ENCODE data around the gene HLF. TPM values are rescaled to one million over a fixed set of nuclear protein-coding genes. Genes with fewer than 3 reads are reported as not detected.

HLF gene
- total and polyA plus RNA-seq, 2 donors (not counting 1 experiment from before 2014, with no cell fraction given): 0.10 TPM; not detected in 1

DNA sequence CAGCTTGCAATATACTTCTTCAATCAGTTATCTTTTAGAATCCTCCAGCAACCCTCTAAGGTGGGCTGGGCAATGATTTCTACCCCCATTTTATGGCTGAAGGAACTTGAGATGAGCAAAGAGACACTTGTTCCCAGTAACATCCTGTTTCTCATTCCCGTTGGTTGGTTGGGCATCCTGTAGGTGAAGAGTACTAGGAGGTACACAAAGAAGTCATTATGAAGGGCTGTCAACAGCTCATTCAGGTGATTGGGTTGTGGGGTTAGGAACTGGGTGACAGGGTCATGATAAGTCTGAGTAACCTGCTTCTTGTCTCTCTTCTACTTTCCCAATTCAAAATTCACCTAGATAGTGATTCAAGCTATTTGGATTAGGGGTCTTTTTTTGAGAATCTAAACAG, 80.4 kb downstream of the HLF start:
- H3K4me1 ChIP-seq (ENCODE audit: control insufficient read depth in 2 of 2, insufficient read depth in 2 of 2, low read length in 2 of 2): no peaks in the 10 kb centered on the region
- no CpG with 5 or more reads among the region's 1 CpG for WGBS (ENCODE audit: insufficient coverage)
- POLR2A ChIA-PET: no interaction called here

GRCh38 chr17:55346658-55347057, 81.9 kb downstream of the HLF start:
- Histone ChIP-seq H3K27ac (ENCODE audit: low read length in 2 of 2) (no peak overlapping the region), H3K4me1 (ENCODE audit: control insufficient read depth in 2 of 2, insufficient read depth in 2 of 2, low read length in 2 of 2) (no peaks in the 10 kb centered on the region), H3K4me3 (ENCODE audit: control extremely low read depth in 1 of 5, extremely low read depth in 1 of 5, insufficient read depth in 1 of 5, low read depth in 2 of 5, low read length in 4 of 5) (no peak overlapping the region), H3K36me3 (replicated peaks in 1 of 2; ENCODE audit: control extremely low read depth in 1 of 2, control insufficient read depth in 1 of 2, extremely low read depth in 1 of 2, insufficient read depth in 2 of 2, low read length in 1 of 2) (no peaks in the 10 kb centered on the region), H3K9me3 (ENCODE audit: control extremely low read depth in 1 of 3, control insufficient read depth in 2 of 3, insufficient read depth in 1 of 3, low read length in 2 of 3) (peaks cover 0 to 4% (median 0%) of the 10 kb centered on the region in 3 donors), H3K27me3 (replicated peaks in 1 of 4; ENCODE audit: control extremely low read depth in 1 of 4, control insufficient read depth in 3 of 4, insufficient read depth in 4 of 4, low read length in 3 of 4) (peaks cover 0 to 6% (median 0%) of the 10 kb centered on the region in 4 experiments), H2AFZ (ENCODE audit: insufficient read depth, low read depth, low read length, poor library complexity, severe bottlenecking) (no peak overlapping the region), H3K79me2 (ENCODE audit: control insufficient read depth, insufficient read depth, low read length) (no peaks in the 10 kb centered on the region), H4K20me1 (ENCODE audit: control insufficient read depth, insufficient read depth, low read length, poor library complexity, severe bottlenecking) (no peaks in the 10 kb centered on the region), H3K9ac (ENCODE audit: low read length) (no peak overlapping the region), H3K4me2 (replicated peaks; ENCODE audit: low read depth, low read length, poor library complexity, severe bottlenecking) (no peak overlapping the region)
- no peak overlapping the region for H3K4me3 Mint-ChIP-seq
- TF ChIP-seq EZH2 (IDR thresholded peaks at IDR 0.05; ENCODE audit: borderline replicate concordance, insufficient read depth, low read depth, low read length, poor library complexity, severe bottlenecking): no peak
- TF ChIP-seq, protein P1, sequence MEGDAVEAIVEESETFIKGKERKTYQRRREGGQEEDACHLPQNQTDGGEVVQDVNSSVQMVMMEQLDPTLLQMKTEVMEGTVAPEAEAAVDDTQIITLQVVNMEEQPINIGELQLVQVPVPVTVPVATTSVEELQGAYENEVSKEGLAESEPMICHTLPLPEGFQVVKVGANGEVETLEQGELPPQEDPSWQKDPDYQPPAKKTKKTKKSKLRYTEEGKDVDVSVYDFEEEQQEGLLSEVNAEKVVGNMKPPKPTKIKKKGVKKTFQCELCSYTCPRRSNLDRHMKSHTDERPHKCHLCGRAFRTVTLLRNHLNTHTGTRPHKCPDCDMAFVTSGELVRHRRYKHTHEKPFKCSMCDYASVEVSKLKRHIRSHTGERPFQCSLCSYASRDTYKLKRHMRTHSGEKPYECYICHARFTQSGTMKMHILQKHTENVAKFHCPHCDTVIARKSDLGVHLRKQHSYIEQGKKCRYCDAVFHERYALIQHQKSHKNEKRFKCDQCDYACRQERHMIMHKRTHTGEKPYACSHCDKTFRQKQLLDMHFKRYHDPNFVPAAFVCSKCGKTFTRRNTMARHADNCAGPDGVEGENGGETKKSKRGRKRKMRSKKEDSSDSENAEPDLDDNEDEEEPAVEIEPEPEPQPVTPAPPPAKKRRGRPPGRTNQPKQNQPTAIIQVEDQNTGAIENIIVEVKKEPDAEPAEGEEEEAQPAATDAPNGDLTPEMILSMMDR (IDR thresholded peaks at IDR 0.05): no peak
- ChIA-PET POLR2A (no interaction called here), CTCF (interaction anchor here (0.7 to 7.0 kb wide), 11 partner anchors 9 to 356 kb away, joined by 3 to 82 read pairs (median 7); partner anchors contain the start of gene SMIM36)
- intact Hi-C loops (cut with micrococcal nuclease): no loop called here
- peaks cover 3% of the 10 kb centered on the region for H3K4me1 Mint-ChIP-seq
- no peak for DNase-seq
- H3K27ac Mint-ChIP-seq: no peak overlapping the region
- H3K9me3 Mint-ChIP-seq (ENCODE audit: insufficient read depth): no peaks in the 10 kb centered on the region
- no peak for ATAC-seq (ENCODE audit: low read depth)
- peaks cover 11% of the 10 kb centered on the region for H3K27me3 Mint-ChIP-seq
- WGBS (ENCODE audit: insufficient coverage): no CpG with 5 or more reads among the region's 1 CpG

More for the DNA sequence above, 80.4 kb downstream of the HLF start:
- H3K27ac ChIP-seq (ENCODE audit: low read length in 2 of 2): no peak overlapping the region
- H2AFZ ChIP-seq (ENCODE audit: insufficient read depth, low read depth, low read length, poor library complexity, severe bottlenecking): no peak overlapping the region
- H3K27me3 Mint-ChIP-seq: peaks cover 17% of the 10 kb centered on the region
- TF ChIP-seq EZH2 (IDR thresholded peaks at IDR 0.05; ENCODE audit: borderline replicate concordance, insufficient read depth, low read depth, low read length, poor library complexity, severe bottlenecking): no peak
- TF ChIP-seq, protein P1 (IDR thresholded peaks at IDR 0.05): no peak
- no peak overlapping the region for H3K27ac Mint-ChIP-seq
- H3K4me3 Mint-ChIP-seq: no peak overlapping the region
- no peak overlapping the region for H3K4me2 ChIP-seq (replicated peaks; ENCODE audit: low read depth, low read length, poor library complexity, severe bottlenecking)
- peaks cover 0 to 13% (median 2%) of the 10 kb centered on the region in 4 experiments for H3K27me3 ChIP-seq (replicated peaks in 1 of 4; ENCODE audit: control extremely low read depth in 1 of 4, control insufficient read depth in 3 of 4, insufficient read depth in 4 of 4, low read length in 3 of 4)
- DNase-seq: no peak
- H3K9me3 ChIP-seq (ENCODE audit: control extremely low read depth in 1 of 3, control insufficient read depth in 2 of 3, insufficient read depth in 1 of 3, low read length in 2 of 3): peaks cover 0 to 4% (median 0%) of the 10 kb centered on the region in 3 donors
- no peak overlapping the region for H3K4me3 ChIP-seq (ENCODE audit: control extremely low read depth in 1 of 5, extremely low read depth in 1 of 5, insufficient read depth in 1 of 5, low read depth in 2 of 5, low read length in 4 of 5)
- no peaks in the 10 kb centered on the region for H4K20me1 ChIP-seq (ENCODE audit: control insufficient read depth, insufficient read depth, low read length, poor library complexity, severe bottlenecking)
- no peak overlapping the region for H3K9ac ChIP-seq (ENCODE audit: low read length)
- no peaks in the 10 kb centered on the region for H3K36me3 ChIP-seq (replicated peaks in 1 of 2; ENCODE audit: control extremely low read depth in 1 of 2, control insufficient read depth in 1 of 2, extremely low read depth in 1 of 2, insufficient read depth in 2 of 2, low read length in 1 of 2)
- H3K9me3 Mint-ChIP-seq (ENCODE audit: insufficient read depth): no peaks in the 10 kb centered on the region
- CTCF ChIA-PET: interaction anchor here (0.5 to 1.7 kb wide), 5 partner anchors 11 to 1371 kb away, joined by 3 to 9 read pairs (median 3); no protein-coding TSS in a partner anchor
- no peaks in the 10 kb centered on the region for H3K79me2 ChIP-seq (ENCODE audit: control insufficient read depth, insufficient read depth, low read length)
- peaks cover 3% of the 10 kb centered on the region for H3K4me1 Mint-ChIP-seq
- intact Hi-C loops (cut with micrococcal nuclease): no loop called here
- ATAC-seq (ENCODE audit: low read depth): no peak
